ENCODE measurements around the gene ABL1.

The ABL1 gene

DNA sequence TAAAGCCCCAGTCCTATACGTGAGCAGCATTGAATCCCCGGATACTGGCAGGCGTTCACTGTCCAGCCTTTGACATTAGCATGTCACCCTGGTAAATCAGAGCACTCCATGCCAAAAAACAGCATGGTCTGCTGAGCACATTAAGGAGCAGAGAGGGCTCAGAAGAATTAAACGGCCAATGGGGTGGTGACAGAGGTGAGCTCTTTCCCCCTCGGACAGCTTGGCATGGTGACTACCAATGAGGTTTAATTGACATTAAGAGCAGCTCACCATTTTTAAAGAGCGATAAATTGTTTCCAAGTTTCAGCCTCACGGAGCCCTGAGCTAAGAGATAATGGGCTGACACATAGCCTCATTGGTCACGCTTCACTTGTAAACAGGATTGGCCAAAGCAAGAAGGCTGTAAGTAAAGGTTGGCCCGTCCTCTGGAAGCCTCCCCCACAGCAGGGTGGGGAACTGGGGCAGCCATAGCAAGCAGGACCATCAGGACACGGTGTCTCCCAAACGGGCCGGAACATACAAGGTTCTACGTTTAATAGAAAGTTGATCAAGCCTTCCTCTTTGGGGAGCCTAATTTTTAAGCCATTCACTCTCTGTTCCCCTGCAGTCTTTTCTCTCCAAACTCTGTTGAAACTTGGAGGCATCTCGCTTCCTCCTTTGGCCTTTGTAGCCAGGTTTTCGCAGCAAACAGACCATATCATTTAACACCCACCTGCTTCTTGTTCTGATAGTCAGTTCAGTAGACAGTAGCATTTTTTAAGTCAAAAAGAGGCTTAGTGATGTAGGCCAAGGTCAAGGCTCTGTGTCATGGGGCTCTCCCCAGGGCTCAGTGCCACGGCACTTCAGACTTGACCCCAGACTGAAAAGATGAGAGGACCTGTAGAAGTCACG lies 35.7 kb downstream of the ABL1 start:
- TF ChIP-seq, protein P1, sequence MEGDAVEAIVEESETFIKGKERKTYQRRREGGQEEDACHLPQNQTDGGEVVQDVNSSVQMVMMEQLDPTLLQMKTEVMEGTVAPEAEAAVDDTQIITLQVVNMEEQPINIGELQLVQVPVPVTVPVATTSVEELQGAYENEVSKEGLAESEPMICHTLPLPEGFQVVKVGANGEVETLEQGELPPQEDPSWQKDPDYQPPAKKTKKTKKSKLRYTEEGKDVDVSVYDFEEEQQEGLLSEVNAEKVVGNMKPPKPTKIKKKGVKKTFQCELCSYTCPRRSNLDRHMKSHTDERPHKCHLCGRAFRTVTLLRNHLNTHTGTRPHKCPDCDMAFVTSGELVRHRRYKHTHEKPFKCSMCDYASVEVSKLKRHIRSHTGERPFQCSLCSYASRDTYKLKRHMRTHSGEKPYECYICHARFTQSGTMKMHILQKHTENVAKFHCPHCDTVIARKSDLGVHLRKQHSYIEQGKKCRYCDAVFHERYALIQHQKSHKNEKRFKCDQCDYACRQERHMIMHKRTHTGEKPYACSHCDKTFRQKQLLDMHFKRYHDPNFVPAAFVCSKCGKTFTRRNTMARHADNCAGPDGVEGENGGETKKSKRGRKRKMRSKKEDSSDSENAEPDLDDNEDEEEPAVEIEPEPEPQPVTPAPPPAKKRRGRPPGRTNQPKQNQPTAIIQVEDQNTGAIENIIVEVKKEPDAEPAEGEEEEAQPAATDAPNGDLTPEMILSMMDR (IDR thresholded peaks at IDR 0.05; ENCODE audit: borderline replicate concordance, insufficient read depth, low read depth, low read length) = no peak
- H3K4me3 ChIP-seq (ENCODE audit: low read depth, low read length) = no peak overlapping the region

GRCh38 chr9:130871395-130872062 lies 36.5 kb downstream of the ABL1 start:
- H3K4me3 ChIP-seq (ENCODE audit: low read depth, low read length) = no peak overlapping the region
- TF ChIP-seq, protein P1 (IDR thresholded peaks at IDR 0.05; ENCODE audit: borderline replicate concordance, insufficient read depth, low read depth, low read length) = no peak

DNA sequence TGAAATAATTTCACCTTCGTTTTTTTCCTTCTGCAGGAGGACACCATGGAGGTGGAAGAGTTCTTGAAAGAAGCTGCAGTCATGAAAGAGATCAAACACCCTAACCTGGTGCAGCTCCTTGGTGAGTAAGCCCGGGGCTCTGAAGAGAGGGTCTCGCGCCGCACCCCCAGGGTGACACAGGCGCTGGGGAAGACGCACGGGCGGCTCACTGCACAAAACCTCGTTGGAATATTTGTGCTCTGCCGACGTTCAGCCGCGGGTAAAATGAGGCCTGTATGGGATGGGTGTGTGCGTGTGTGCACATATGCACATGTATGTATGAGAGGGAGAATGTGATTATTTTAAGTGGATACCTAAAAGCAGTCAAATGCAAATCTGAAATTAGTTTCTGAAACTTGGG lies 37.0 kb downstream of the ABL1 start:
- no peak overlapping the region for H3K4me3 ChIP-seq (ENCODE audit: low read depth, low read length)
- TF ChIP-seq, protein P1 (IDR thresholded peaks at IDR 0.05; ENCODE audit: borderline replicate concordance, insufficient read depth, low read depth, low read length) = no peak

- TF ChIP-seq, protein P1 (IDR thresholded peaks at IDR 0.05; ENCODE audit: borderline replicate concordance, insufficient read depth, low read depth, low read length) = no peak
- no peak overlapping the region for H3K4me3 ChIP-seq (ENCODE audit: low read depth, low read length)
Measured at GRCh38 chr9:130872508-130872907, 37.5 kb downstream of the ABL1 start.

DNA sequence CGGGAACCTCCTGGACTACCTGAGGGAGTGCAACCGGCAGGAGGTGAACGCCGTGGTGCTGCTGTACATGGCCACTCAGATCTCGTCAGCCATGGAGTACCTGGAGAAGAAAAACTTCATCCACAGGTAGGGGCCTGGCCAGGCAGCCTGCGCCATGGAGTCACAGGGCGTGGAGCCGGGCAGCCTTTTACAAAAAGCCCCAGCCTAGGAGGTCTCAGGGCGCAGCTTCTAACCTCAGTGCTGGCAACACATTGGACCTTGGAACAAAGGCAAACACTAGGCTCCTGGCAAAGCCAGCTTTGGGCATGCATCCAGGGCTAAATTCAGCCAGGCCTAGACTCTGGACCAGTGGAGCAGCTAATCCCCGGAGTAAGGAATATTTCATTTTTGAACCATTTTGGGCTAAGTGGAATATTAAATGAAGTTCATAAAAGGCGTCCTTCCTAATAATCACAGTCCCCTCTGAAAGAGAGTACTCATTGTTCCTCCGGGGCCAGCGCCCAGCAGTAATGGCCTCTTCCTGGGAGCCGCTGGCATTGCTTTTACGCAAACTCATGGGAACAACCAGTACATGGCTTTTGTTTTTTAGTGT lies 38.0 kb downstream of the ABL1 start:
- no peak overlapping the region for H3K4me3 ChIP-seq (ENCODE audit: low read depth, low read length)
- TF ChIP-seq, protein P1 (IDR thresholded peaks at IDR 0.05; ENCODE audit: borderline replicate concordance, insufficient read depth, low read depth, low read length) = no peak

DNA sequence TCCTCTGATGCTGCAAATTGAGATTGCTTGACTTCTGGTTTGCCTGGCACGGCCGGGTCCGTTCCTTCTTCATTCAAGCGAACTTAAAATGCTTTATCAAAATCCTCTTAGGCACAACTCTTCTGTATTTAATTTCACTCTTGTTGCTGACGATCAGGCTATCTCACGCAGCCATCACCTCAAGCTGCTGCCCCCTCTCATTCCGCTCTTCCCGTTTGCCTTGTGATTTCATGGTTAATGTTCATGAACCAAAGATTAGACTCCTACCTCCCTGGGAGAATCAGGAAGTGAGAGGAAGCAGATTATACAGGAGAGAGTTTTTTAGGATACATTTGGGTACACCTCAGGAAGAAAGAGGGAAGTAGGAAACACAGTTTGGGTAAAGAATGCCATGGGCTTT lies 38.9 kb downstream of the ABL1 start:
- no peak overlapping the region for H3K4me3 ChIP-seq (ENCODE audit: low read depth, low read length)
- TF ChIP-seq, protein P1 (IDR thresholded peaks at IDR 0.05; ENCODE audit: borderline replicate concordance, insufficient read depth, low read depth, low read length) = no peak
